Stimulated activated CD4-positive, alpha-beta T cell treated with anti-CD3 and anti-CD28 coated beads, Interleukin-1b, Interleukin-23, amount 100 ng/mL, for 48 hours (primary cell): ENCODE results near the gene IL34.
"Not testable (repeated sequence)": the region's sequence is repeated elsewhere in the genome, so short reads cannot be mapped to it uniquely, and the experiment has no call there.

Experiments
- DNase-seq: peaks from one replicate; pipeline ENCODE4 v3.0.0-alpha.2; 2020

The IL34 gene

DNA sequence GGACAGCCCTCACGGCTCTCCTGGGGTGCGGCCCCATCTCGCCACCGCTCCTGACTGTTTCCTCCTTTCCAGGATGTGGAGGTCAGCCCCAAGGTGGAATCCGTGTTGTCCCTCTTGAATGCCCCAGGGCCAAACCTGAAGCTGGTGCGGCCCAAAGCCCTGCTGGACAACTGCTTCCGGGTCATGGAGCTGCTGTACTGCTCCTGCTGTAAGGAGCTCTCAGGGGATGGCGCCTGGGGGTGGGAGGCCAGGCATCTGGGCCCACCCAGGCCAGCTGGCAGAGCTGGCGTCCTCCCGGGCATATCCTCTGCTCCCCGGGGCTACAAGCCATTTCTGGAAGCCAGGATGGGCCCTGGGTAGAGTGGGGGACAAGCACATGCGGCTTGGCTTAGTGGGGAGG is 13.2 kb downstream of the IL34 start:
- no peak for DNase-seq

DNA sequence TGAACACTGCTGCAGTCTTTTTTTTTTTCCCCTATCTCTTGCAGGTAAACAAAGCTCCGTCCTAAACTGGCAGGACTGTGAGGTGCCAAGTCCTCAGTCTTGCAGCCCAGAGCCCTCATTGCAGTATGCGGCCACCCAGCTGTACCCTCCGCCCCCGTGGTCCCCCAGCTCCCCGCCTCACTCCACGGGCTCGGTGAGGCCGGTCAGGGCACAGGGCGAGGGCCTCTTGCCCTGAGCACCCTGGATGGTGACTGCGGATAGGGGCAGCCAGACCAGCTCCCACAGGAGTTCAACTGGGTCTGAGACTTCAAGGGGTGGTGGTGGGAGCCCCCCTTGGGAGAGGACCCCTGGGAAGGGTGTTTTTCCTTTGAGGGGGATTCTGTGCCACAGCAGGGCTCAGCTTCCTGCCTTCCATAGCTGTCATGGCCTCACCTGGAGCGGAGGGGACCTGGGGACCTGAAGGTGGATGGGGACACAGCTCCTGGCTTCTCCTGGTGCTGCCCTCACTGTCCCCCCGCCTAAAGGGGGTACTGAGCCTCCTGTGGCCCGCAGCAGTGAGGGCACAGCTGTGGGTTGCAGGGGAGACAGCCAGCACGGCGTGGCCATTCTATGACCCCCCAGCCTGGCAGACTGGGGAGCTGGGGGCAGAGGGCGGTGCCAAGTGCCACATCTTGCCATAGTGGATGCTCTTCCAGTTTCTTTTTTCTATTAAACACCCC is 13.8 kb downstream of the IL34 start:
- DNase-seq = no peak

- DNase-seq = no peak
These were observed 14.5 kb downstream of the IL34 start for GRCh38 chr16:70660672-70661350.

GRCh38 chr16:70661534-70661917 is 15.2 kb downstream of the IL34 start:
- DNase-seq = no peak

GRCh38 chr16:70661918-70662641 is 15.7 kb downstream of the IL34 start:
- no peak for DNase-seq

GRCh38 chr16:70662991-70663523 is 16.7 kb downstream of the IL34 start:
- no peak for DNase-seq

DNA sequence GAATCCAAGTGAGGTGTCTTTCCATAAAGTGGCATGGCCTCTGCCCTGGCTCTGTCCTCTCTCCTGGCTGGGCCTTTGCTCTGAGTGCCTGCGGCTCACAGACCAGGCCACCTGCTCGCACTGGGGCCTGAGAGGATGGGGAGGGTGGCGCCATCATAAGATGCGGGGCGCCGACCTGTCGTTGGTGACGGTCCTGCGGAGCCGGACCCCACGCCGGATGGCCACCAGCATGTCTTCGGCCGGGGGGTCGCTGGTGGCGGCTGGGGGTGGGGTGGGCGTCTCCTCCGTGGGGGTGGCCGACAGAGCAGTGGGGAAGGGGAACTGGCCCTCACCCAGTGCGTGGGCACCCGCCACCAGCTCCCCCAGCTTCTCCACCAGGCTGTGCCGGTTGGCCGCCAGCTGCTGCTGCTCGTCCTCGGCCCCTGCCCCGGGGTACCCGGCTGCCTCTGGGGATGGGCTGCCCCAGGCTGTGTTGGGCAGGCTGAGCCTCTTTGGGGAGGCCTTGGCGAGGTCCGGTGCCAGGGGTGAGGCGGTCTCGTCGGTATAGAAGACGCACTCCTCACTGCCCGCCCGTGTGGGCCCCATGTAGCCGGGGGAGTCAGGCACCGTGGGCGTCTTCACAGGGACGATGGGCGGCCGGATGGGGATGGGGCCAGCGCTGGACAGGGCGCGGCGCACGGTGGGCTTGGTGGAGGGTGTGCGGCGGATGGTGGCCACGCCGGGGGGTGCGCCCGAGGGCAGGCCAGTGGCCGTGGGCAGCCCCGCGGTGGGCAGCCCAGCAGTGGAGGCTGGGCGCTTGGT is 17.4 kb downstream of the IL34 start:
- DNase-seq = no peak

DNA sequence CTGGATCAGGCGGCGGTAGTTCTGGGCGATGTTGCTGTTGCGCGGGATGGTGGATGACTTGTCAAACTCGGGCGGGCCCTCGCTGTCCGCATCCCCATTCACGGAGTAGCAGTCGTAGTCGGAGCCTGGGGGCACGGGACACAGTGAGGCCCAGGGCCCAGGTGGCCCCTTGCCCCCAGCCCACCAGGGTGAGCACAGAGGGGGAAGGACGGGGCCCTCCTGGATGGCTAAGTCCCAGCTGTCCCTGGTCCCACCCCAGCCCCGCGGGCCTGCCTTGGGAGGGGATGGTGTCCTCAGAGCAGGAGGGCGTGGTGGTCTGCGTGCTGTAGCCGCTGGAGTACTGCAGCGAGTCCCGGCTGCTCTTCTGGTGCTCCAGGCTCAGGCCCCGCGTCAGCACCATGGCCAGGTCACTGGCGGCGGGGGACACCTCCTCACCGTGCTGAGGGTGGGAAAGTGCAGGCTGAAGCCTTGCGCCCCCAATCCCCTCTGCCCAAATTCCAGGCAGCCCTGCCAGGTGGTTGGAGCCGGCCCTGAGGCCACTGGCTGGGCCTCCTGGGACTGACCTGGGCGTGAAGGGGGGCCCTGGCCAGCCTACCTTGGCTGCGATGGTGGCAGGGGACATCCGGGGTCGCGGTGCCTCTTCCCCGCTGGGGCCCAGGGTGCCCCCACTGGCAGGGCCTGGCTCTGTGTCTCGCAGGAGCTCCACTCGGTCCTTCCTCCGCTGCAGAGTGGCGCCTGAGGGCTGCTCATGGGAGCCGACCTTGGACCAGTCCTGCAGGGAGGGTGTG is 18.2 kb downstream of the IL34 start:
- DNase-seq = no peak

DNA sequence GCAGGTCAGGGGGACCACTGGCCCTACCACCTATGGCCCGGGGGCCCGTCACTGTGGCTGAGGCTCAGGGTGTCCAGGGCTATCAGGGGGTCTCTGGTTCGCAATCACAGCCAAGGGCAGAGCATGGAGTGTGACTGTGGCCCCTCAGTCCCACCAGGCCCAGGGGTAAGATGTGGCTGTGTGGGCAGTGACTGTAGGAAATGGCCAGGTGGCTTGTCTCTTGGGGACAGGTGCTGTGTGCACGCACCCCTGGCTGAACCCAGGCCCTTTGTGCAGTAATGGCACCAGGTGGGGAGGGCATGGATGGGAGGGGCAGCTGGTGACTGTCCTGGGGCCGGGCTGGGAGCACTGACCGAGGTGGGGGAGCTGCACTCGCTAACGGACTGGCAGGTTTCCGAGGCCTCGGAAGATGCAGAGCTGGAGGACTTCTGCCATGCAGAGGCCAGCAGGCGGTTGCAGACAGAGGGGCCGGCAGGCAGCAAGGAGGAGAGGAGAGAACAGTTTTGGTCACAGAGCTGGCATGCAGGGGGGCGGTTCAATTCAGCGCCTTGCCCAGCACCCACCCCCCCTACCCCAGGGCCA is 18.8 kb downstream of the IL34 start:
- no peak for DNase-seq

DNA sequence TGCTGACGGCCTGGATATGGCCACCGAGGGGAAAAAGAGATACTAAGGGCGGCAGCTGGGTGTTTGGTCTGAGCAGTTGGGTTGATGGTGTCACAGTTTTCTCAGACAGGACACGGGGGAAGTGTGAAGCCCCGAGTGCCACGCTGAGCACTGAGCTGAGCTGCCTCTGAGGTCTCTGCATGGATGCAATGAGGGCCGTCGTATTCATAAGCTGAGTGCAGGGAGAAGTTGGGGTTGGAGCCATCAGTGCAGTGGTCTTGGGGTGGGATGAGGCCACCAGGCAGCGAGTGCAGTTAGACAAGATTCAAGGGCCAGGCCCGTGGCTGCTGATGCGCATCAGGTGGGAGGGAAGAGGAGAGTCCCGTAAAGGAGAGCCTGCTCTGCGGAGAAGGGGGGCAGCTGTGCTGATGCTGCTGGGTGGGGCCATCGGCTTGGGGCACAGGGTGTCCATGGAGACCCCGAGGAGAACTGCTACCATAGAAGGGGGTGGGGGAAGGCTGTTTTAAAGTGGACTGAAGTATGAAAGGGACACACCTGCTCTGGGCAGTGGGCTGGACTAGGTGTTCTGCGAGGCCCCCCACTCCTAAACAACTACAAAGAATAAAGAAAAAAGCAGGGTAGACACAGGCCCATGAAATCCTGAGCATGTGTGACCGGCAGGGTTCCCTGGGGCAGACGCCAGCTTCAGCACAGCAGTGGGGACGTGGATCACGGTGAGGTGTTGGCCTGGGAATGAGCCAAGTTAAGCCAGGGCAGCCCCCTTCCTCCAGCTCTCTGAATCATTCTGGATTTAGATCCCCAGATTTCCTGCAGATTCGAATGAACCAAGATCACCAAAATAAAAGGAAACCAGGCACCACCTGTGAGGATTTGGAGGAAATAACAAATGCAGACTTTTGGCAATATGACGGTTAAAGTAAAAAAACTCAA is 19.7 kb downstream of the IL34 start:
- no peak for DNase-seq

GRCh38 chr16:70670175-70670574 is 23.8 kb downstream of the IL34 start:
- DNase-seq = no peak

GRCh38 chr16:70670938-70671337 is 24.6 kb downstream of the IL34 start:
- not testable (repeated sequence) for DNase-seq

DNA sequence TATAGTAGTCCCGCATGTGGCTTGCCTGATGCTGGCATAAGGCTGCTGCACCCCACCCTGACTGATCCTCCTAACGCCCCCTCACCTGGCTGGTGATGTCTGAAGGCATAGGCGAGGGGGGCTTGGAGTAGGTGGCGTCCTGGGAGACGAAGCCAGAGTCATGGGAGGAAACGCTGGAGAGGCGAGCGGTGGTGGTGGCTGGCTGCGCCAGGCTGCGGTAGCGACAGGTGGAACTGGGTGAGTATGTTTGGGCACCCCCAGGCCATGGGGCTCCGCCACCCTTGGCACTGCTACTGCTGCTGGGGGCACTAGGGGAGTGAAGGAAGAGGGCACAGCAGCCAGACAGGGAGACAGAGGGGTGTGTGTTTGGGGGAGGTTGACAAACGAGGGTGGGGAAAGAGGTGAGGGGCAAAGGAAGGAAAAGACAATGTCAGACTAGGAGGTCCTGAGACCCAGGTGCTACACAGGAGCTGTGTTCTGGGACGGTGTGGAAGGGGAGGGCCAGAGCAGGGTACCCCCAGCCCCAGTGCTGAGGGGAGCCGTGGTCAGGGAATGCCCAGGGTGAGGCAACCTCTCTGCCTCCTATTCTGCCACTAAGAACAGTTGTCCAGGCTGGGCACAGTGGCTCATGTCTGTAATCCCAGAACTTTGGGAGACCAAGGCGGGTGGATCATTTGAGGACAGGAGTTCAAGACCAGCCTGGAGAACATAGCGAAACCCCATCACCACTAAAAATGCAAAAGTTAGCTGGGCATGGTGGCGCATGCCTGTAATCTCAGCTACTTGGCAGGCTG is 28.1 kb downstream of the IL34 start:
- no peak for DNase-seq

- no peak for DNase-seq
These were observed 29.6 kb downstream of the IL34 start for GRCh38 chr16:70675851-70676513.

- DNase-seq = no peak
These were observed 30.5 kb downstream of the IL34 start for GRCh38 chr16:70676675-70677498.

DNA sequence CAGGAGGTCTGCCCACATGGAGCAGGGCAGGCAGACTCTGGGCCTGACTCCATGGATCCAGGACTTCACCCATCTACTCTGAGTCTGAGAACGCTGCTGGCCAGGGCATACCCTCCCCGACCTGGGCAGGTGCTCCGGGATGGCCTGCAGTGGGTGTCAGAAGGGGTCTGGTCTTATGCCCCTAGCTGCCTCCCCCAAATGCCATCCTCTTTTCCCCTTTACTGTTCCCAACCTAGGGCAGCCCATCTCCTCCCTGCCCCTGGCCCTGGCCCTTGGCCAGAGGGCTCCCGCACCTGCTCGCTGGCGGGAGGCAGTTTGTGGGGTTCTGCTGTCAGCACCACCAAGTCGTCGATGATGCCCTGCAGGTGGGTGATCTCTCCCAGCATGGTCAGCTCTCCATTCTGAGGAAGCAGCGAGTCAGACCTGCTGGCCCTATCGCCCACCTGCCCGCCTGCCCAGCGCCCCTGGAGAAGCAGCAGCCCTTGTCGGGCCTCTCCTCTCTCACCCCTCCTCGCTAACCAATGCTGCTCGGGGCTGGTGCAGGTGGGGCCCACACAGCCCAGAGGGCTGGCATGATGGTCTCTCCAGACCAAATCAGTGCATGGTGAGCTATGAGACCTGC is 31.3 kb downstream of the IL34 start:
- DNase-seq = no peak

GRCh38 chr16:70678121-70678897 is 31.9 kb downstream of the IL34 start:
- no peak for DNase-seq
